ENCODE results near the gene ZFPM1.

GRCh38 chr16:88407807-88408206, 45.3 kb upstream of the ZFPM1 start:
- TF ChIP-seq CTCF (IDR thresholded peaks at IDR 0.05) (no peak), ZFX (IDR thresholded peaks at IDR 0.05; ENCODE audit: borderline replicate concordance) (no peak)

All from 22Rv1 (cell line).